ENCODE results near the gene CXXC5.
A peak's percentile ranks its signal among the peaks of the same experiment; 100 is the strongest.

Gene CXXC5

GRCh38 chr5:139638736-139639618 is 9.2 kb upstream of the CXXC5 start:
- peak; percentile 30 for DNase-seq

- DNase-seq, result no peak
These were observed 8.3 kb upstream of the CXXC5 start for GRCh38 chr5:139639619-139640380.

DNA sequence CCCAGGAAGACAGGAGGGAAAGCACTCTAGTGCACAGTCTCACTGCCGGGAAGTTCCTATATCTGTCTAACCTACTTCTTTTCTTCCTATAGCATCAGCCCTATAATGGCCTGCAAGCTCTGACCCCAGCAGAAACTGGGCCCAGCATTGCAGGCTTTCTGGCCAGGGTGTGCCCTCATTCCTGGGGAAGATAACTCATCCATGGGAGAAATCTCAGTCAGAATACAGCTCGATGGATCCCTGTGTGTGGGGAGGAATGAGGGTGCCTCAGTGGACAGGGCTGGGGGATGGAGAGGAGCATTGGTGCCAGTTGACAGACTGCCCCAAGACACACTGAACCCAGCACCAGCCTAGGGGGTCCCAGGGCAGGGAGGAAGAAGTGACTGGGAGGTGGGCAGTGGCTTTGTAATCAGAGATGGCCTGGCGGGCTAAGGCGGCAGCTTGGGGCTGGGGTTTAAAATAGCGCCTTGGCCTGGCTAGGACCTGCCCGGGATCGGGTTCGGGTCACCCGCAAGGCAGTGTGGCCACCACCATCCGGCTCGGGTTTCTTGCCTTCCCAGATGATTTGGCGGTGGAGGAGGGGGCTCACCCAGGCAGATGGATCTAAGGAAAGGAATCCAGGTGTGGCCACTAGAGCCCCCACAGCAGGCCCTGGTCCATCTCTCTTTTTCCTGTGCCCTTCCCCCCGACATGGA is 7.6 kb upstream of the CXXC5 start:
- no peak for DNase-seq

- DNase-seq, result no peak
These were observed 6.8 kb upstream of the CXXC5 start for GRCh38 chr5:139641116-139642080.

- DNase-seq, result no peak
These were observed 5.9 kb upstream of the CXXC5 start for GRCh38 chr5:139642213-139642612.

DNA sequence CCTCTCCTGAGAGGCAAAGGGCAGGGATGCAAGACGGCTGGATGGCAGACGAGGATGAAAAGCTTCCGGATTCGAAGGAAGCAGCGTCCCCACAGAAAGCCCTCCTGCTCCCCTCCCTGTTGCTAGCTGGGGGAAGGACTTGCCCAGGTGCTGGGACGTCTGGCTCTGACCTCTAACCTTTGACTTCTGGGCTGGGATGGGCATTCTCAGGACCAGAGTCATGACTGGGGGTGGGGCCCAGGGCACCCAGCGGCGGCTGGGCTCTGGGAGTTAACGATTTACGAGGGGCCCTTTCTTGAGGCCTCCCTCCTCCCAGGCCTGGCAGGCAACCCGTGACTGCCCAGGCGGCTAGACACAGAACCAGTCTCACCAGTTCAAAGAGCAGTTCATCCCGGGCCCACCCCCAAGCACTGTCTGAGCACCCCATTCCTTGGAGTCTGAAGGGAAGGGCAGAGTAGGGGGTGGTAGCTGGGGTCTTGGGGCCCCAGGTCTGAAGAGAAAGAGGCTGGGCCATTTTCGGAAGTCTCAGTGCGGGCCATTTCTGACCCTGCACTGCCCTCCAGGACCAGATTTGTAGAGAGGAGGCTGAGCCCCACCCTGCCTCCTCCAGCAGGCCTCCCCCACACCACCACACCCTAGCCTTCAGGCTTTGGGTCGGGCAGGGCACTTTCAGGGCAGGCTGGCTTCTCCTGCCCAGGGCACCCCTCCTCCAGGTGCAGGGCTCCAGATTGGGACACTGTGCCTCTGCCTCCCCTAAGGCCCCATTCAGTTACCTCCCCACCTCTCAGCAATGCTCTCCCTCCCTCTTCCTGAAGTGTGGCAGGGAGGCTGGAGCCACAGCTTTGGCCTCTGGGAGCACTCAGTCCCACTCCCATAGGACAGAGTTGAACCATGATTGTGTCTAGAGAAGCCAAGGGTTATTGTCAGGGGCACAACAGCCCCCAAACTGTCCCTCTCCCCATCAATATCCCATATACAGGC is 5.0 kb upstream of the CXXC5 start:
- no peak for DNase-seq

DNA sequence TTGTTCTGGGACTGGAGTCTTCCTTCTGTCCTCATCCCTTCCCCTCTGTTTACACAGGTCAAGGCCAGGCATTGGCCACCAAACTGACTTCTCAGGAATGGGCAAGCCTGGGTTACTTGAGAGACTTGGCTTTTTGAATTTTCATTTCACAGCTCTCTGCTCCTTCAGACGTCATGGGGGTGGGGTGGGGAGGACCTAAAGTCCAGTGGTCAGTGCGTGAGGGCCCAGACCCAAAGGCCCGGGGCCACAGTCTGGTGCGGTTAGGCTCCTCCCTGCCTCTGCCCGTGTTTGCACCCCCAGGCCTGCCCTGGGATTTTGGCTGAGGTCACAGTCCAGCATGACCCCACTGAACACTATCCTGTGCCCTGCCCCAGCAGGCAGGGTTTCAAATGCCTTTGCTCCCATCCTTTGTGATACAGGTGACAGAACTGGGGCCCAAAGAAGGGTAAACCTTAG is 4.1 kb upstream of the CXXC5 start:
- no peak for DNase-seq

- DNase-seq, result no peak
These were observed 3.3 kb upstream of the CXXC5 start for GRCh38 chr5:139644646-139645429.

GRCh38 chr5:139645430-139645871 is 2.7 kb upstream of the CXXC5 start:
- no peak for DNase-seq

- no peak for DNase-seq
These were observed 2.0 kb upstream of the CXXC5 start for GRCh38 chr5:139646111-139646510.

- DNase-seq, result no peak
These were observed 1.1 kb upstream of the CXXC5 start for GRCh38 chr5:139646912-139647505.

- no peak for DNase-seq
These were observed 494 bp upstream of the CXXC5 start for GRCh38 chr5:139647506-139648204.

- DNase-seq, result no peak
These were observed 1.2 kb downstream of the CXXC5 start for GRCh38 chr5:139649082-139649991.

GRCh38 chr5:139650031-139650688 is 2.0 kb downstream of the CXXC5 start:
- no peak for DNase-seq

- no peak for DNase-seq
These were observed 2.5 kb downstream of the CXXC5 start for GRCh38 chr5:139650689-139651042.

DNA sequence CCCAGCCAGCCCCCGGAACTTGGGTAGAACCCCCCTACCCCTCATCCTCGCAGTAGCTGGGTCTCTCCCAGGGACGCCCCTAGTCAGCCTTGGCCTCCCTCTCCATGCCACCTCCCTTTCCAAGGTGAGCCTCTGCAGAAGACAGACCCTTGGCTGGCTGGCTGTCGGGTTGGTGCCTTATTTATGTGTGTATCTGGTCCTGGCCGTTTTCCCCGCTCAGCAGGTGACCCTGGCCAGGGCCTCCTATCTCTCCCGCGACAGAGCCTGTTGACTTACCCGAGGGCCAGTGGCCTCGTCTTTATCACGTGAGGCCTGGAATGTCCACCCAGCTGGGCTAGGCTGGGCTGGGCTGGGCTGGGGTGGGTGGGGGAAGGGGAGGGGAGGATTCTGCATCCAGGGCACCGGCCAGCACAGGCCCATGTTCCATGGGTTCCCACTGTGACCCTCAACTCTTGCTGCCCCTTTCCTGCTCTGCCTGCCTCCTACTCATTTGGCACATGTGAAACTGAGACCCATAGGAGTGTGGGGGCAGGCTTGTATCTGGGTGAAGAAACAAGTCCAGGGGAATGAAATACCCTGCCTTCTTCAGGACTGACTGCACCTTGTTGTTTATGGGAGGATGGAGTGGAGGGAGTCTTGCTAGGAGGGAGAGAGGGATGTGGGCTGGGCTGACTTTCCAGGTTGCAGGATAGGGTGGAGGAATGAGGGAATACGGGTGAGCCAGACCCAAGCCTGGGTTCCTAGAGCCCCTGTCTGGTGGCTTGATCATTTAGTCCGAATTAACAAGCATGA is 3.1 kb downstream of the CXXC5 start:
- DNase-seq, result no peak
